GM19025 (cell line): Measurements from ENCODE around the gene MT1F.
"Not testable (repeated sequence)": the region's sequence is repeated elsewhere in the genome, so short reads cannot be mapped to it uniquely, and the experiment has no call there.

Source experiments
- ATAC-seq: cut with Tn5 transposase; IDR thresholded peaks from one replicate; pipeline ENCODE4 v1.9.1; 2021; ENCODE audit warnings: mild to moderate bottlenecking, low read depth, moderate library complexity; ENCODE audit not compliant: unreplicated experiment

MT1F gene

GRCh38 chr16:56641166-56641565 lies 16.6 kb upstream of the MT1F start:
- ATAC-seq = no peak

GRCh38 chr16:56643080-56643778 lies 14.5 kb upstream of the MT1F start:
- ATAC-seq = no peak

GRCh38 chr16:56643833-56644232 lies 13.9 kb upstream of the MT1F start:
- no peak for ATAC-seq

- ATAC-seq = no peak
These were observed 12.4 kb upstream of the MT1F start for GRCh38 chr16:56645311-56645710.

- ATAC-seq = no peak
These were observed 11.9 kb upstream of the MT1F start for GRCh38 chr16:56645838-56646237.

- no peak for ATAC-seq
These were observed 9.9 kb upstream of the MT1F start for GRCh38 chr16:56647641-56648431.

- no peak for ATAC-seq
These were observed 8.5 kb upstream of the MT1F start for GRCh38 chr16:56649271-56649670.

- no peak for ATAC-seq
These were observed 7.9 kb upstream of the MT1F start for GRCh38 chr16:56649820-56650219.

GRCh38 chr16:56651586-56651985 lies 6.2 kb upstream of the MT1F start, which contains the start of gene MT1B:
Gene MT1B (plus strand): TSS chr16:56651886. CDS start chr16:56651954, 68 bp downstream.
- ATAC-seq = no peak

GRCh38 chr16:56652600-56652999 lies 5.2 kb upstream of the MT1F start:
- ATAC-seq = no peak

- ATAC-seq = no peak
These were observed 4.5 kb upstream of the MT1F start for GRCh38 chr16:56653218-56653617.

GRCh38 chr16:56658327-56658875 lies 642 bp downstream of the MT1F start:
- no peak for ATAC-seq

- no peak for ATAC-seq
These were observed 4.9 kb downstream of the MT1F start for GRCh38 chr16:56662357-56663354.

GRCh38 chr16:56664506-56664905 lies 6.7 kb downstream of the MT1F start:
- ATAC-seq = no peak

- ATAC-seq = not testable (repeated sequence)
These were observed 7.8 kb downstream of the MT1F start for GRCh38 chr16:56665286-56666261.

- ATAC-seq = no peak
These were observed 10.1 kb downstream of the MT1F start, which contains the start of gene MT1G for GRCh38 chr16:56667581-56668571. Gene MT1G (minus strand): TSS chr16:56668065. CDS start chr16:56667993, 72 bp downstream.

- ATAC-seq = no peak
These were observed 11.5 kb downstream of the MT1F start, which contains the start of gene MT1H for GRCh38 chr16:56669005-56669839. Gene MT1H (plus strand): TSS chr16:56669814. CDS start chr16:56669885, 71 bp downstream.
